ELR (cell line): ENCODE data around the gene ATP6V1C2.
"Not testable (repeated sequence)": the region's sequence is repeated elsewhere in the genome, so short reads cannot be mapped to it uniquely, and the experiment has no call there.

Source experiments
- DNase-seq: peaks from one replicate; pipeline ENCODE4 v3.0.0-alpha.2; 2015; ENCODE audit warnings: low read depth

Gene ATP6V1C2

DNA sequence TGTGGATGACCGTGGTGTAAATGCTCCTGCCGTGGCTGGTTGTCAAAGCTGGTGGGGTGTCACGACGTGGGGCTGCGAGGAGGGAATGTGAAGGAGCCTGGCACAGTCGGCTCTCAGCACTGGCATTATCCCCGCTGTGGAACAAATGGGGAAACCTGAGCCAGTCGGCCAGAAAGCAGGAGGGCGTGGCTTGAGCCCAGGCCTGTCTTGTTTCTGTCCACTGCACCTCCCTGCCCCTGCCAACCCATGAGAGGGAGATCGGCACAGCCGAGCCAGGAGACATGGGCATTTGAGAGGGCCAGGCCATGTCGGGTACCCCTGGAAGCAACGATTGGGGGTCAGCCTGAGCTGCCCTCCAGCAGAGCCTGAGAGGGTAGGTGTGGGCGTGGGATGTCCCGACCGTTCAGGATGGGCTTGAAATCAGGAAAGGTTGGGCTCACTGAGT, 46.7 kb downstream of the ATP6V1C2 start:
- no peak for DNase-seq

DNA sequence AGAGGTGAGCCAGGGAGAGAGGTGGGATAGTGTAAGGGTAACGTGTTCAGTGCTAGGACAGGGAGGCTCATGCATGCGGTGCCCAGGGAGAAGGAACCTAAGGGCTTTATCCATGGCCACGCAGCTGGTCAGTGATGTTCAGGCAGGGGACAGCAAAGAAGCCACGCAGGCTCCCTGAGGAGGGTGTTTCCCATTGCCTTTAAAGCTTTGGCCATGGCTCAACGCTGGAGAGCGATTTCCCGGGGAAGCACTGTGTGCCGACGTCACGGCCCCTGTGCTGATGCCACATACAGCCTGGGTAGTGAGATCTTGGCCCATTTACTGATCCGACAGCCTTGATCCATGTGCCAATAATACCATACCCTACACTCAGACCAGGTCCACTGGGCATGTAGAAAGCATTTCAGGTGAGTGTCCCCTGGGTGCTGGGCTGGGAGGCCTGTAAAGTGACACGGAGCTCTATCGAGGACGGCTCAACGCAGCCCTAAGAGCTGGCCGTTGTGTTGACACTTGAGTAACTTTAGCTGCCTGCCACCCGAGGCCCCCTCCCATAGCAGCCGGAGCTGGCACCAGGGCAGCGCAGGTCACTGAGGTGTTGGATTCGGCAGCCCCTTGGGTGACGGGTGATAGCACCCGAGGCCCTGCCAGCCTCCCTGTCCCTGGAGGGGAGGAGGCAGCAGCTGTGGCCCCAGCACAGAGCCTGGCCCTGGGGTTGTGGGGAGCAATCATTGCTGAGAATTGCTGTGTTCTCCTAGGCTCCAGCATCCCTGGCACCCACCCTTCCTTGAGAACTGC, 49.7 kb downstream of the ATP6V1C2 start:
- no peak for DNase-seq

DNA sequence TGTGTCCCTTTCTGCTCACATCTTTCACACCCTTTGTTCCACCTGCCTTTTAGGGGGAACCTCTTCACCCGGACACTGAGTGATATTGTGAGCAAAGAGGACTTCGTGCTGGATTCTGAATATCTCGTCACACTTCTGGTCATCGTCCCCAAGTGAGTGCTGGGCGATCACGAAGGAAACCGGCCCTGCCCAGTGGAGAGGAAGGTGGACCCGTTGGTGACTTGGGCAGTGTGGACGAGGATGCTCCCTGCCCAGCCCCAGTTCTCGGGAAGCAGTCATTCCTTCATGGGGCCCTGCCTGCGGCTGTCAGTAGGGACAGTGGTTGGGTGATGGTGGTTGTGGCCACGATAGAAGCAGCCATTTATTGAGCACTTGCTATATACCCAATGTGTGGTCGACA, 50.4 kb downstream of the ATP6V1C2 start:
- DNase-seq: no peak

DNA sequence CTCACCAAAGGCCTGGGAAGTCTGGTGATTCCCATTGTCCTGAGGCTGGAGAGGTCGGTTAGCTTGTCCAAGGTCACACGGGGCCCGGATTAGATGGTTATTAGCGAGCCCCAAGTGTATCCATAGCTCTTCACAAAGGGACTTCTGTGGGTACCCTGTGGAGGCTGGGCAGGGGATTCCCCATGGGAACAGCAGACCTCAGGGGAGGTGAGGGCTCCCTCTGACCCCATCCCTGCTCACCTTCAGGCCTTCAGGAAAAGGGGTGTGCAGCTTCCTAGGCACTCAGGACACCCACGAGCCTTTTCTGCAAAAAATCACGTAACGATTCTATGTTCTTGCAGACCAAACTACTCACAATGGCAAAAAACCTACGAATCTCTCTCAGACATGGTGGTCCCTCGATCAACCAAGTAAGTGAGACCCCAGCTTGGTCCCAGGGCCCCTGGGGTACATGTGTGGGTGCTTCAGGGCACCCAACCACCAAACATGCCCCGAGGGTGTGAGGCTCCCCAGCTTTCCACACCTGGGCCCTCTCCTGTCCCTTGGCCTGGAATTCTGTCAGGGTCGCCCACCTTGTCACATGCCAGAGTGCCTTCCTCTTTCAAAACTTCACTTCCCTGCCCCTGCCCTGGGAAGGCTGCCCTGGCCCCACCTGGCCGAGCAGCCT, 50.9 kb downstream of the ATP6V1C2 start:
- DNase-seq: no peak

DNA sequence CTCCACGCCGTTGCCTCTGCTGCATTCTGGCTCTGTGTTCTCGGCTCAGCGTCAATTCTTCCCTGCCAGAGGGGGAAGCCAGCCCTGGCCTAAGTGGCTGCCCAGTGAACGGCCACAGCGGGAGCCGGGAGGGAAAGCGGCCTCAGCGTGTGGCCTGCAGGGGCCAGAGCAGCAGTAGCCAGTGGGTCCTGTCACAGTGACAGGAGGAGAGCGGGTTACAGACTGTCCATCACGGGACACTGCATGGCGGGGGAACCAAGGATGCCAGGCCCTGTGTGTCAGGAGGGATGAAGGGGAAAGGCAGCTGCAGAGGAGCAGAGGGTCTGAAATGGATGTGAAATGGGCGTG, 51.4 kb downstream of the ATP6V1C2 start:
- DNase-seq: no peak

DNA sequence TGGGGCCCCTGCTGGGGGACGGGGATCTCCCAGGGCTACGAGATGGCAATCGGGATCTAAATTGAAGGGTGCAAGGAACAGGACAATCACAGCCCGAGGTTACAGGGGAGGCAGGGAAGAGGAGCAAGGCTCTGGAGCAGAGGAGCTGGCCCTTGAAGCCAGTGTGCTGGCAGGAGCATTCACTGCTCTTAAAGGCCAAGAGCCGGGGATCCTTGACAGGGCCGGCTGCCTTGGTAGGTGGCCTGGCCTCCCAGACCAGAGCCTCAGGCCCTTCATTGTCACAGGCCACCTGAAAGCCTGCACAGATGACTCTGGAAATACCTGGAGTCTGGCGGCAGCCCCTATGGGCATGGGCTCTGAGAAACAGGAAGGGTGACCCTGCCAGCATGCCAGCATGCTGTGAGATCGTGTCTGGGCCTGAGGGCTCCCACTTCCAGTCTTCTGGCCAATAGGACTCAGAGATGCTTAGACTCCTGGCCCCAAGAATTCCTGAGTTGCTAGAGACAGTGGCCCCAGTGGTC, 52.5 kb downstream of the ATP6V1C2 start:
- DNase-seq: no peak

DNA sequence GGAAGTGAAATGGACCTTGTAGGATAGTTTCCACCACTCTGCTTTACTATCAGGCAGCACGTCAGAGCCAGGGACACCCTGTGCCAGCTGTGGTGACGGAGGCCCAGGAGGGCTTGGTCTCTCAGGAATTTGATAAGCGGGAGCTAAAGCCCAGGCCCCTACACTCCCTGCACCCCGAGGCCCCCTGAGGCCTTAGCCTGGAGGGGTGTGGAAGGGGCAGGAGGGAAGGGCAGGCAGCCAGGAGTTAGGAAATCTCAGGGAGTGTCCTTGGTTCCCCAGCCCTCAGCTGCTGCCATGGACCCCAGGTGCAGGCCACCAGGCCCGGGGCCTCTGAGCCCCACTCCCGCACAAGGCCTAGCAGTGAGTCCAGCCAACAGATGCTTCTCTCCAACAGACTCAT, 53.0 kb downstream of the ATP6V1C2 start:
- DNase-seq: no peak

DNA sequence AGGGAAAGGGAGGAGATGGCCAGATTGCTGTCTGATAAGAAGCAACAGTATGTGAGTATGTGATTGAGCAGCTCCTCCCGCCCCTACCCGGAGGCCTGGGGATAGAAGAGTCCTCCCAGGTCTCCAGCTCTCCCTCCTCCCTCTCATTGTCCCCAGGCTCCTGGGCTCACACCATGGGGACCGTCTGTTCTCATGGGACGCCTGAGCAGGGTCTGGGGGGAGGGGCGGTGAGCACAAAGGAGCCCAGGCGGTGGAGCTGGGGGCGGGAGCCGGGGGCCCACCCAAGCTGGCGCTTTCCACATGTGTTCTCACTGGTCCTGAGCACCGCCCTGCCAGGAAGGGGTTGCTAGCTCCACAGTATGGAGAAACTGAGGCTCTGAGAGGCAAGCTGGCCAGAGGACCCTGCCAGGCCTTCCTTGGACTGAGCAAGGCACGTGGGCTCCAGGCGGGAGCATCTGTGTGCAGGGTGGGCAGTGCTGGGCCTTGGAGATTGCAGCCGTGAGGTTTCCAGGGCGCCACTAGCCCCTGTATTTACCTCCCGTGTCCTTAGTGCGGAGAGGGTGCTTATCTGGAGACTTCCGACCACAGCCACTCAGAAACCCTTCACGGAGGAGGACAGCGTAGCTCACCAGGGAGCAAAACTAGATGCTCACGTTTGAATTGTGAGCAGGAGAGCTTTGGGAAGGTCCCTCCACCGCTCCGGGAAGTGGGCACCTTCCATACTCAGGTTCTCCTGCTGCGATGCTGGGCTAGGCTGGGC, 53.8 kb downstream of the ATP6V1C2 start:
- no peak for DNase-seq

DNA sequence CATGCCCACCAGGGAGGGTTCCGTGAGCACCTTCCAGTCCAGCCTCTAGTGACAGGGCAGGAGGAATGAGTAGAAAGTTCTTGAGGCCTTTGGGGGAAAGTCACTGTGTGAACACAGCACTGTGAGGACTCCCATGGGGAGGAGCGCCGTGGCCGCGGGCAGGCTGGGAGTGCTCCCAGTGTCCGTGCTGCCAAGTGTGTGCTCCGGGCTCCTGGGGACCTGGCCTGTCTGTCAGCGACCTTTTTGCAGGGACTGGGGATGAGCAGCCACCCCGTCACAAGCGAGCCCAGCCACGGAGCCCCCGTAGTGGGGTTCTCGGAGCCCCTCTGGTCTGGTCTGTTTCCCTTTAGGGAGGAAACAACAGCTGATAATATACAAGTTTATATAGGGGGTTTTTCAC, 54.4 kb downstream of the ATP6V1C2 start:
- no peak for DNase-seq

DNA sequence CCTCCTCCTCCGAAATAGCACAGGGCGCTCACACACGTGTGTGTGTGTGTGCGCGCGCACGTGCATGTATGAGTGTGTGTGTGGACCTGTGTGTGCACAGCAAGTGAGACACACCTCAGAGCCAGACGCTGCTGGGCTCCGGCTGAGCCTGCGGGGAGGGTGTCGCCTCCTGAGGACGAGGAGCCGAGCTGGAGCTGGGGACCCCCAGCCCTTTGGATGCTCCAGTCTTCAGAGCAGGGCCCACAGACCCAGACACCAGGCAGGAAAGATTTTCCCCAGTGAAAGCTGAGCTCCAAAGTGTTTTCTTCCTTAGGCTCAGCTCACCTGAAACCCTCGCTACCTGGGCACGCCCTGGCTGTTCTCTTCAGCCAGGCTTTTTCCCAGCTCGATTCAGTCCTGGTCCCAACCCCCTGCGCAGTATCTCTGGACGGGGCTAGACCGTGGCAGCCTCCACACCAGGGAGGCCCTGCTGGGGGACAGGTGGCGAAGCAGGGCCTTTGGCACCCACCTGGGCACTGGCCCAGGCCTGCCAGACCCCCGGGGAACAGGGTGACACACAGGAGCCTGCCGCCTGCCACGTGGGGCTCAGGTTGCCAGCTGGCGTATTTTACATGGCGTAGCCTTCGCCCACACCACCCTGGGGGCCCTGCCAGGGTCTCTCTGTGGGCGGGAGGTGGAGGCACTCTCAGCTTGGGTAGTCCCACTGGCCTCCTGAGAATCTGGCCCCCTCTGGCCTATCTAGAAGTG, 55.0 kb downstream of the ATP6V1C2 start:
- no peak for DNase-seq

DNA sequence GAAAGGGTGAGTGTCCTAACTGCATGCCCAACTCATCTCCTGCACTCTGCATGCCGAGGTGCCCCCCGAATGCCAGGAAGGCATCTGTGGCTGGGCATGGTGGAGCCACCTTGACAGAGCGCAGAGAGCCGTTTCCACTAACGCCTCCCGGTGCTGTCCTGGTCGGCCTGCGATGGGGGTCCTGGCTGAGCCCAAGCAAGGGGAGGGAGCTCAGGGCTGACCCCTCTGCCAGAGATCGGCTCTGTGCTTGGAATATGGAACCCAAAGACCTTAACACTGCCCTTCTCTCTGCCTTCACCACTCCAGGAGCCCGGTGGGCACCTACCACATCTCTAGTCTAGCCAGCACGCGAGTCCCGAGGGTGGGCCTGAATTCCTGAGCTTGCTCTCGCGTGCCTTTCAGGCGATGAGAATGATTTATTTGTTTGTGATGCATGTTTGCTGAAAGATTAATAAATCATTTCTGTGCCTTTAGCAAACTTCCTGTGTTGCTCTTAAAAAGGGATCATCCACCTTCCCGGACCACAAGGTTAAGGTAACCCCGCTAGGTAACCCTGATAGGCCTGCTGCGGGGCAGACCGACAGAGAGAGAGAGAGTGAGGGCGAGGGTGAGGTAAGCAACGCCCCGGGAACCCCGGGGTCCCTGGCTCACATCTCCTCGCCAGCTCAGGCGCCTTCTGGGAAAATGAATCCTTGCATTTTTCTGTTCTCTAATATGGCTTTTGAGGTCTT, 55.8 kb downstream of the ATP6V1C2 start:
- DNase-seq: no peak

DNA sequence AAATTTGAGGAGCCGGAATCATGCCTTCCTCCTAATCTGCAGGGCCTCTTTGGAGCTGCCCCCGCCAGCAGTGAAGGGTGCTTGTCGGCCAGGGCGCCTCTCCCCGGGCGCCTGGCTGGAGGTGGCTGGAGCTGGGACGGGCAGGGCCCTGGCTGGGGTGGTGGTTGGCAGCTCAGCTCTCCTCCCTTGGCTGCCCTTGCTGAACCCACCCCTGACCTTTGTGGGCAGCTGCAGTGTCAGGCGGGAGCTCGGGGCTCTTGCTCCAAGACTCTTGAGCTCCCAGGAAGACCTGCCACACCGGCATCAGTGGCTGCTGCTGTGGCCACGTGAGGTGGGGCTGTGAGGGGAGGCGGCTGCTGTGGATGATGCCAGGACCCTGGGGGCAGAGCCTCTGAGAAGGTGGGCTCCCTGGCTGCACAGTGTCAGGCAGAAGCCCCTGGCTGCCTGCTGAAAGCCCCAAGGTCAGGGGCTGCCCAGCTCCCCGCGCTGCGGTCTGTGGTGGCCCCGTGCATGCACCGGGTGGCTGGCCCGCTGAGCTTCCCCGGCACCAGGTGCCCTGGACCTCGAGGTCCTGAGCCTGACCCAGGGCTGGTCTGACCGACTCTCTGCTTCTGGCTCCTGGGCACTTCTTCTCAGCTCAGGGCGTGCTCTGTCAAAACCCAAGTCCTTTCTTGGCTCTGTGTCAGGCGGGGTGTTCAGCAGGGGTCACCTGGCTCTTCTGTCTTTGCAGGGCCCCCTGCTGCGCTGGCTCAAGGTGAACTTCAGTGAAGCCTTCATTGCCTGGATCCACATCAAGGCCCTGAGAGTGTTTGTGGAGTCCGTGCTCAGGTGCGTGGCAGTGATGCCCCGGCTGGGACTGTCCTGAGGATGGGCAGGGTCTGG, 56.7 kb downstream of the ATP6V1C2 start:
- DNase-seq: no peak

DNA sequence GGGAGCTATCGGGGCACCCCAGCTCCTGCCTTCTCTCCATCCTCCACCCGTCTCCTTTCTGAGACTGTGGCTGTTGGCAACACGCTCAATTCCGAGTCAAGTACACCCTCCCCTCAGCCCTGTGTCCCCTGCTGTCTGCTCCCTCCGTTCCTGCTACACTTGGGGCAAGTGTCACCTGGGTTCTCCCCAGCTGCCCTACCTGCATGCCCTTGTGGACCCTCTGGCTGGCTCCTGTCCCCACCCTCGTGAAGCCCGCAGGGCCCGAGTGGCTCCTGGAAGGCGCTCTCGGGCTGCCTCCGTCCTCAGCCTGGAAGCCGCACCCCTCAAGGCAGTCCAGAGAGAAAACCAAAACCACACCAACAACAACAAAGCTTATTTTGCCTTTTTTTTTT, 57.3 kb downstream of the ATP6V1C2 start:
- DNase-seq: no peak

DNA sequence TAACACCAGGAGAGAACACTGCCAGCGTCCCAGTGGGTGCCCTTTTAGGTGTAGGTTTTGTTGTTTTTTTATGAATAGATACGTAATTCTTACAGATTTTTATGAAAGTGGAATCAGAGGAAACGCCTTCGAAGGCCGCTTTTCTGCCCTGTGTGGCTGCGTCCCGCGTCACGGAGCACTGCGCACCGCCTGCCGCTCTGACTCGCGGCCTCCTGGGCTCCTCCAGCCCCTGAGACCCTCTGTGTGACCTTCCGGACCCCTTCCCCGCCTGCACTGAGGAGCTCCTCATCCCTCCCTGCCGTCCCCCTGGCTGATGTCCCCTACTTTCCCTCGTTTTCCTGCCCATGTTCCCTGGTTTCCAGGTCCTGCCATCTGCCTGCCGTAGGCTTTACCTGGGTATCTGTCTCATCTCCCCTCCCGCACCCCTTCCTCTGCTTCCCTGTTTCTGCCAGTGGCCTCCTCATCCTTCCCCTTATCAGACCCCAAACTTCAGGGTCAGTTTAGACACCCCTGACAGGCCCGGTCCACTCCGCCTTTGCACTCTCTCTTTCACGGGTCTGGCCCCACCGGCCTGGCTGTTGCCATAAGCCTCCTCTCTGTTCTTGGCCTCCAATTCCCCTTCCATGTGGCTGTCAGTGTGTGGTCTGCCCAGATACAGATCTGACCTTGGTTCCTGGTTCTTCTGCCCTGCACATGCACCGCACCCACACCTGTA, 58.5 kb downstream of the ATP6V1C2 start:
- DNase-seq: no peak

DNA sequence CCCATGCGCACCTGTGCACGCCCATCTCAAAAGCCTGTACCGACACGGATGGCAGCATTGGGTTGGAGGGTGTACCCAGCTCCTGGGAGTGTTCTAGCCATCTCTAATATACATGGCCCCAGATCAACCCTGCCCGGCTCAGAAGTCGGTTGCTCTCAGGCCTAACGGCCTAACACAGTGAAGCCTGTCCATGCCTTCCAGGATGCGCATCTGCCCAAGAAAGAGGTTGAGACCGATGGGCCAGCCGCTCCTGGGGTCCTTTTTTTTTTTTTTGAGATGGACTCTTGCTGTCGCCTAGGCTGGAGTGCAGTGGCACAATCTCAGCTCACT, 59.0 kb downstream of the ATP6V1C2 start:
- DNase-seq: no peak

DNA sequence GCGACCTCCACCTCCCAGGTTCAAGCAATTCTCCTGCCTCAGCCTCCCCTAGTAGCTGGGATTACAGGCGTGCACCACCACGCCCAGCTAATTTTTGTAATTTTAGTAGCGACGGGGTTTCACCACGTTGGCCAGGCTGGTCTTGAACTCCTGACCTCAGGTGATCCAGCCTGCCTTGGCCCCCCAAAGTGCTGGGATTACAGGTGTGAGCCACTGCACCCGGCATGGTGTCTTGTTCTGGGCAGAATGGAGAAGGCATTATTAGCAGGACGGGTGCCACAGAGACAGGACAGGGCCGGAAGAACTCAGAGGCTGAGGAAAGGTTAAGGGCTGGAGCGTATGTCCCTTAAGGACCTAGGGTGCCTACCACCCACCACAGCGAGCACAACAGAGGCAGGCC, 59.4 kb downstream of the ATP6V1C2 start:
- not testable (repeated sequence) for DNase-seq

DNA sequence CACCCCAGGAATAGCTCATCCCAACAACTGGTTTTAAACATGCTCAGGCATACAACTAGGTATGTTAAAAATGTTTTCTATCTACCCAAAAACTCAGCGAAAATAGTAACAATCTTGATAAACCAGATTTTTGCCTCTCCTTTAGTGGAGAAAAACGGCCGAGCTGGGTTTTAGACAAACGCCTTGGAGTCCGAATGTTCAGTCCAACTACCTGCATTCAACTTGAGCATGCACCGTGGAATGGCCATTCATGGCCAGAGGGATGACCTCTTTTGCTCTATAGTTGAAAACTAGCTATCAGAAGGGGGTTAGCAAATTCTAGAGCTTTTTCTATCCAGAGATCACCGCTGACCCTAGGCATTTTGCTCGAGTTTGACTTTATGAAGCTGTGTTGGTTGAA, 60.3 kb downstream of the ATP6V1C2 start:
- no peak for DNase-seq

DNA sequence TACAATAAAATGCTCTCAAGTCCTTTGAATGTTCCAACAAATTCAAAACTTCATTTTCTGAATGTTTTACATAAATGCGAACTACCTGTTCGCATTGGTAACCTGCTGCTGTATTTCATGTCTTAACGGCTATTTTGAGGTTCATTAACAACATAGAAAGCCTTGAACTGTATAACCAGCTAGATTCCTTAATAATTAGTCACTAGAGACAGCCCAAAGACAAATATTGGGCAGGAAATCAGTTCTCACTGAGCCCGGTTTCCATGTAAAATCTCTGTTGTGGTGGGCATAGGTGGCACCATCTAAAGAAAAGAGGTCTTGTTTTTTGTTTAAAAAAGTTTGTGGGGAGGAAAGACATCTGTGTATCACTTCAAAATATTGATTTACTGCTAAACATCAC, 62.0 kb downstream of the ATP6V1C2 start:
- DNase-seq: peak; percentile 32

DNA sequence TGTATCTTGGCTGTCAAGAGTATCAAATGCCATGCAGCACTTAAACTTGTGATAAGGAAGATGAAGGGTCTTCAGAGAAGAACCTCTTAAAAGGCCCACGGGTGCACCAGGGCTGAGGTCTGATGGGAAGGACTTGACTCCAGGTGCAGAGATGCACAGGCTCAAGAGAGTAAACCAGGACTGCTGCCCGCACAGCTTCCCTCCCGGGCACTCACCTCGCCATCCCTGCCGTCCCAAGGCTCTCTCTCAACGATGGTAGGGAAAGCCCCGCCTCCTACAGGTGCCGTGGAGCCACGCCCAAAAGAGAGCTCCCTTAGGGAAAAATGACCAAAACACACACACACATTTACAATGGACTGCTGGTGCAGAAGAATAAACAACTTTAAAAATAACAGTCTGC, 63.3 kb downstream of the ATP6V1C2 start:
- DNase-seq: no peak

DNA sequence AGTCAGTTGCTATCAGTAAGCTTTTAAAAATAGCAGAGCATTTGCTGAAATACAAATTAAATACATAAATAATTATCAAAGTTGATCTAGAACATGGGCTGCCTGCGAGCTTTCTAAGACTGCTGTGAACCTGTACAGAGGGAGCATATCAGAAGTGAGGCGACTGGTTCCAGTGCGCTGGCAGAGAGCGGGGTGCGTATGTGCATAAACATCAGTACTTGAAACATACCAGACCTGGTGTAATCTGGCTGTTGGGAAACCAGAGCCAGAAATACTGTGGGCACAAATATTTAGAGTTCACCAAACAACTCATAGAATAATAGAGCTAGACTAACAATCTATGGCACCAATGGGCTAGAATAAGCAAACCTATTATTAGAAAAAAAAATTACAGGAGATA, 63.8 kb downstream of the ATP6V1C2 start:
- DNase-seq: no peak
